ENCODE data around the gene CAND1. TPM values are rescaled to one million over a fixed set of nuclear protein-coding genes. Genes with fewer than 3 reads are reported as not detected.

Gene CAND1
- total and polyA plus RNA-seq, 12 donors, result 13.3 to 165 (median 84.4) TPM

DNA sequence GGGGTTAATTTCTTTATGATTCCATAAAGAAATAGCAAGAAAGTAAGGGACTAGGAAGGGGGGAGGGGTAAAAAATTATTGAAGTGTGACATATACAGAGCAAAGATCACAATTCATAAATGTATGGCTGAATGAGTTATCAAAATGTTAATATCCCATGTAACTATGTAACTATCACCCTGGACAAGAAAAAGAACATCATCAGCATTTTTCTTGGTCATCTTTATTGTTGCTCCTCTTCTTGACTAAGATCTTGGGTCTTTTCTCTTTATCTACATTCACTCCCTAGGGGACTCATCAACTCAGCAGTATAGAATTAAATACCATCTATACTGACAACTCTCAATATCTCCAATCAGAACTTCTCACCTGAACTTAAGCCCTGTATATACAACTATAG, 57.5 kb downstream of the CAND1 start:
- Histone ChIP-seq H3K4me3 (no peak overlapping the region), H3K4me1 (replicated peaks in 1 of 2) (no peaks in the 10 kb centered on the region), H3K36me3 (replicated peaks in 1 of 2) (no peaks in the 10 kb centered on the region), H3K9me3 (replicated peaks in 1 of 3) (no peaks in the 10 kb centered on the region), H3K27me3 (no peaks in the 10 kb centered on the region), H3K27ac (no peak overlapping the region)
- TF ChIP-seq, protein P1, sequence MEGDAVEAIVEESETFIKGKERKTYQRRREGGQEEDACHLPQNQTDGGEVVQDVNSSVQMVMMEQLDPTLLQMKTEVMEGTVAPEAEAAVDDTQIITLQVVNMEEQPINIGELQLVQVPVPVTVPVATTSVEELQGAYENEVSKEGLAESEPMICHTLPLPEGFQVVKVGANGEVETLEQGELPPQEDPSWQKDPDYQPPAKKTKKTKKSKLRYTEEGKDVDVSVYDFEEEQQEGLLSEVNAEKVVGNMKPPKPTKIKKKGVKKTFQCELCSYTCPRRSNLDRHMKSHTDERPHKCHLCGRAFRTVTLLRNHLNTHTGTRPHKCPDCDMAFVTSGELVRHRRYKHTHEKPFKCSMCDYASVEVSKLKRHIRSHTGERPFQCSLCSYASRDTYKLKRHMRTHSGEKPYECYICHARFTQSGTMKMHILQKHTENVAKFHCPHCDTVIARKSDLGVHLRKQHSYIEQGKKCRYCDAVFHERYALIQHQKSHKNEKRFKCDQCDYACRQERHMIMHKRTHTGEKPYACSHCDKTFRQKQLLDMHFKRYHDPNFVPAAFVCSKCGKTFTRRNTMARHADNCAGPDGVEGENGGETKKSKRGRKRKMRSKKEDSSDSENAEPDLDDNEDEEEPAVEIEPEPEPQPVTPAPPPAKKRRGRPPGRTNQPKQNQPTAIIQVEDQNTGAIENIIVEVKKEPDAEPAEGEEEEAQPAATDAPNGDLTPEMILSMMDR (IDR thresholded peaks at IDR 0.05), result no peak
- TF ChIP-seq POLR2A (IDR thresholded peaks at IDR 0.05), result no peak
- no peak for DNase-seq
- intact Hi-C loops (cut with DNase I), result no loop called here

DNA sequence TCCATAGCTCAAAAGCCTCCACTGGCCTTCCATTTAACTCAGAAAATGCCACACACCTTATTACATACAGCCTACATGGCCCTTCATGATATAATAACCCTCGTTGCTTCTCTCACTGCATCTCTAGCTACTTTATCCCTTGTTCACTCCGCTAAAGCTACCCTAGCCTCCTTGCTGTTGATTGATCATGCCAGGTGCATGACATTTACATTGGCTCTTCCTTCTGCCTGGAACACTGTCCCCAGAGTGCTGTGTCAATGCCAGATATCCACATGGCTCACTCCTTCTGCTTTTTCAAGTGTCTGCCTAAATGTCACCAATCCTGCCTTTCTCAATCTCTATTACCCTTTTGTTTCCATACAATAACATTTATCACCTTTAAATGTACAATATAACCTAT, 58.3 kb downstream of the CAND1 start:
- no peaks in the 10 kb centered on the region for H3K36me3 ChIP-seq (replicated peaks in 1 of 2)
- intact Hi-C loops (cut with DNase I), result no loop called here
- WGBS, 4 donors, result 68 to 78% (median 71%) methylated on average over 2 of the region's 2 CpGs
- H3K4me1 ChIP-seq (replicated peaks in 1 of 2), result no peaks in the 10 kb centered on the region
- H3K4me3 ChIP-seq, result no peak overlapping the region
- no peak overlapping the region for H3K27ac ChIP-seq
- TF ChIP-seq, protein P1 (IDR thresholded peaks at IDR 0.05), result no peak
- TF ChIP-seq POLR2A (IDR thresholded peaks at IDR 0.05), result no peak
- no peaks in the 10 kb centered on the region for H3K27me3 ChIP-seq
- no peak for DNase-seq
- no peaks in the 10 kb centered on the region for H3K9me3 ChIP-seq (replicated peaks in 1 of 3)

DNA sequence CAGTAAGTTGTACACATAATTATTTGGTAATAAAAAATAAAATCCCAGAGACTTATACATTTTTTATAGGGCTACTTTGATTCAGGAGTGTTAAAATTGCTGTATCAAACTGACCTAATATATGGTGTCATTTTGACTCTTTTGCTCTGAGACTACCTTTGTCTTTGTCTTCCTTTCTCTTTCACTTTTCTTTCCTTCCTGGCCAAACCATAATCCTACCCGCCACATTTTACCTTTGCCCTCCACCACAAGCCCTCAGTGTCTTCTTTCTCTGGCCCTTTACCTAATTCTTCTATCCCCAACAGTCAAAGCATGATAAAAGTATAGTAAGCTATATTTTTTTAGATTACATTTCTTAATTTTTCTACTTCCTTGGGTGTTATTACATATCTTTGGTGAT, 62.0 kb downstream of the CAND1 start:
- WGBS, 4 donors, result 76 to 95% (median 90%) methylated on average over 1 of the region's 1 CpG

DNA sequence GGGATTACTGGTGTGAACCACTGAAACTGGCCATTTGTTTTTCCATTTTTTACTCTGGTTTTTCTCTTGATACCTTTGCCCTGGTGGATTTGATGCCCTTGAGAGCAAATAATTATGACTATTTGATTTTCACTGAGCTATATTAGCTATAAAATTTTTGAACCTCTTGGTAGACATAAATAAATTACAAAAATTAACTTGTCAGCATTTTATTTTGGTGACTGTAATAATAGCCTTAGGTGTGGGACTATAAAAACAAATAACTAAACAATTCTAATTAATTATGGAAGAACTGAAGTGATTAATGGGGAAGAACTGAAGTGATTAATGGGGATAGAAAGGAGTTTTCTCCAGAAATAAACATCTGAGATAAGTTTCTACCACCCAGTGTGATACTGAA, 62.7 kb downstream of the CAND1 start:
- no peaks in the 10 kb centered on the region for H3K27me3 ChIP-seq
- H3K27ac ChIP-seq, result no peak overlapping the region
- H3K4me1 ChIP-seq (replicated peaks in 1 of 2), result no peaks in the 10 kb centered on the region
- intact Hi-C loops (cut with DNase I), result no loop called here
- H3K4me3 ChIP-seq, result no peak overlapping the region
- peaks cover 0 to 4% (median 0%) of the 10 kb centered on the region in 3 donors for H3K9me3 ChIP-seq (replicated peaks in 1 of 3)
- TF ChIP-seq POLR2A (IDR thresholded peaks at IDR 0.05), result no peak
- TF ChIP-seq, protein P1 (IDR thresholded peaks at IDR 0.05), result no peak
- H3K36me3 ChIP-seq (replicated peaks in 1 of 2), result no peaks in the 10 kb centered on the region
- no peak for DNase-seq

More for the DNA sequence above, 62.0 kb downstream of the CAND1 start:
- DNase-seq, result no peak
- H3K4me3 ChIP-seq, result no peak overlapping the region
- no peak for TF ChIP-seq POLR2A (IDR thresholded peaks at IDR 0.05)
- TF ChIP-seq, protein P1 (IDR thresholded peaks at IDR 0.05), result no peak
- H3K9me3 ChIP-seq (replicated peaks in 1 of 3), result no peaks in the 10 kb centered on the region
- intact Hi-C loops (cut with DNase I), result no loop called here
- H3K36me3 ChIP-seq (replicated peaks in 1 of 2), result no peaks in the 10 kb centered on the region
- no peak overlapping the region for H3K27ac ChIP-seq
- no peaks in the 10 kb centered on the region for H3K27me3 ChIP-seq
- no peaks in the 10 kb centered on the region for H3K4me1 ChIP-seq (replicated peaks in 1 of 2)
